HFF-Myc (cell line): ENCODE data around the gene LDLRAP1.

ENCODE experiments used
- DNase-seq: peaks from one replicate; pipeline ENCODE4 v3.0.0-alpha.2; 2011; ENCODE audit warnings: low read depth; ENCODE audit errors: extremely low read depth
- H3K4me3 ChIP-seq: replicated peaks from 2 replicates; pipeline ENCODE4 v1.5.1; 2011; ENCODE audit warnings: low read depth, mild to moderate bottlenecking, control low read depth, low read length
- TF ChIP-seq, protein P1 (sequence below): IDR thresholded peaks from 2 replicates; pipeline ENCODE4 v1.5.1; 2012; ENCODE audit warnings: mild to moderate bottlenecking, low read depth, low read length, control low read depth; ENCODE audit errors: missing control alignments

LDLRAP1 gene

DNA sequence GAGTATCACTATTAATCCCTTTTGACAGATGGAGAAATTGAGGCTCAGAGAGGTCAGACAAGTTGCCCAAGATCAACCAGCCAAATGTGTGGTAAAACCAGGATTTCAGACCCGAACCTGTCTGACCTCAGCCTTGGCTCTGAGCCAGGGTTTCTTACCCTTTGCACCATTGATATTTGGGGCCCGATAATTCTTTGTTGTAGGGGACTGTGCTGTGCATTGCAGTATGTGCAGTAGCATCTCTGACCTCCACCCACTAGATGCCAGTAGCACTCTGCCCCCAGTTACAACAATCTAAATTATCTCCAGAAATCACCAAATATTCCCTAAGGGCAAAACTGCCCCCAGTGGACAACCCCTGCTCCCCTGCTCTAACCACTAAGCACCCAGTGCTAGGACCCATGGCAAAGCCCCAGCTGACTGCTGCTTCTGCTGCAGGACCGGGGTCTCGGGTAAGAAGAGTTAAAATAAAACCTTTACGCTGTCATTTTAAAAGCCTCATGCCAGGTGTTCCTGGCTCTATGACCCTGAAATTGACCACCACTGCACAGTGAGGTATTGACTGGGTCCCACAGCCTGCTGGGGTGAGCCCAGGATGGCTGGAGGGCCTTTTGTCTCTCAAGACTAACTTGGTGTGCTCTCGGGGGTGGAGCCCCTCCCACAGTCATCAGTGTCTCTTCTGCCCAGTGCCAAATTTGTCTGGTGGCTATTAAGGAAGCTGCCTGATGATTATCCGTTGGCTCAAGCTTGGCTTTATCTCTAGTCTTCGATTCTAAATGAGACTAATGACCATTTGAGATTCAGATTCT is 67.6 kb downstream of the LDLRAP1 start:
- TF ChIP-seq, protein P1, sequence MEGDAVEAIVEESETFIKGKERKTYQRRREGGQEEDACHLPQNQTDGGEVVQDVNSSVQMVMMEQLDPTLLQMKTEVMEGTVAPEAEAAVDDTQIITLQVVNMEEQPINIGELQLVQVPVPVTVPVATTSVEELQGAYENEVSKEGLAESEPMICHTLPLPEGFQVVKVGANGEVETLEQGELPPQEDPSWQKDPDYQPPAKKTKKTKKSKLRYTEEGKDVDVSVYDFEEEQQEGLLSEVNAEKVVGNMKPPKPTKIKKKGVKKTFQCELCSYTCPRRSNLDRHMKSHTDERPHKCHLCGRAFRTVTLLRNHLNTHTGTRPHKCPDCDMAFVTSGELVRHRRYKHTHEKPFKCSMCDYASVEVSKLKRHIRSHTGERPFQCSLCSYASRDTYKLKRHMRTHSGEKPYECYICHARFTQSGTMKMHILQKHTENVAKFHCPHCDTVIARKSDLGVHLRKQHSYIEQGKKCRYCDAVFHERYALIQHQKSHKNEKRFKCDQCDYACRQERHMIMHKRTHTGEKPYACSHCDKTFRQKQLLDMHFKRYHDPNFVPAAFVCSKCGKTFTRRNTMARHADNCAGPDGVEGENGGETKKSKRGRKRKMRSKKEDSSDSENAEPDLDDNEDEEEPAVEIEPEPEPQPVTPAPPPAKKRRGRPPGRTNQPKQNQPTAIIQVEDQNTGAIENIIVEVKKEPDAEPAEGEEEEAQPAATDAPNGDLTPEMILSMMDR, result peak; percentile 24
- no peak for DNase-seq
- no peak overlapping the region for H3K4me3 ChIP-seq

DNA sequence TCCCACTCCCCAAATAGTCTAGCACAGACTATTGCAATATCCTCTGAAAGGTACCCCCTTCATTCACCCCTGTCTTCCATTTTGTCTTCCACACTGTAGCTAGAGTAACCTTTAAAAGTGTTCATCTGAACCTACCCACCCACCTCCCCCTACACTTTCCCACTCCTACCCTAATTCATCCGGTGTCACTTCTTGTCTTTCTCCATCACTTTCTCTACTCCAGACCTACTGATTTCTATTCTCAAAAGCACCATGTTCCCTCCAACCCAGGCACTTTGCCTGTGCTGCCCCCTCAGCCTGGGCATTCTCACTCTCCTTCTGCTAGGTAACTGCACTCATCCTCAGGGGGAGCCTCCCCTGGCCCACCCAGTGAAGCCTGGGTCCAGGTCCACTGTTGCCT is 68.4 kb downstream of the LDLRAP1 start:
- DNase-seq, result no peak
- H3K4me3 ChIP-seq, result no peak overlapping the region
- TF ChIP-seq, protein P1, result no peak

- TF ChIP-seq, protein P1, result no peak
- DNase-seq, result no peak
- no peak overlapping the region for H3K4me3 ChIP-seq
Measured at GRCh38 chr1:25612421-25612820, 69.0 kb downstream of the LDLRAP1 start.

- no peak for DNase-seq
- TF ChIP-seq, protein P1, result no peak
- H3K4me3 ChIP-seq, result no peak overlapping the region
Measured at GRCh38 chr1:25613091-25613490, 69.7 kb downstream of the LDLRAP1 start.

DNA sequence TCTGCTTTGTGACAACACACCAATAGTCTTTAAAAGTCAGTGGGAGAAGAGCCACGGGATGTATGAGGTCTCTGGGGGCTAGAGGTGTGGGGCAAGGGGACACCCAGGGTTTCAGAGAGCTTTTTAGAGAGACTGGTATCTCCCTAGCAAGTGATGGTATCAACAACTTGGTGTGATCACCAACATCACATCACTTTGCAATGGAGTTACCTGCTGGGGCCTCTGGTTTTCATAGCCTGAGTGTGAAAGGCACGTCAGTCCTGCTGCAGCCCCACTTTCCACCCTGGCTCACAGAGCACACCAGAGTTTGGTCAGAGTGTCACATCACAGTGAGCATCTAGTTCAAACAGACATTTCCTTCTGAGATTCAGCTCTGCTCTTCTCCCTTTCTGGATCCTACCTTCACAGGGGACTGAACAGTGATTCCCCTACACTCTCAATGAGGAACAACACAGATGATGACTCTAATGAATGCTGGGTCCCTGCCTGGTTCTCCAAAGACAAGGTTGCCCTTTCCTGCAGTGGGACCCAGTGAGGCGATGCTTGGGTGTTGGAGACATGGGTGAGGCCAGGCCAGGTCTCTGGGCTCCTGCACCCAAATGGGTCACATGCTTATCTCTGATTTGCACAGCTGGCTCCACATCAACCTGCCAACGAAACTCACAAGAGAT is 71.2 kb downstream of the LDLRAP1 start:
- TF ChIP-seq, protein P1, result no peak
- DNase-seq, result no peak
- H3K4me3 ChIP-seq, result no peak overlapping the region

DNA sequence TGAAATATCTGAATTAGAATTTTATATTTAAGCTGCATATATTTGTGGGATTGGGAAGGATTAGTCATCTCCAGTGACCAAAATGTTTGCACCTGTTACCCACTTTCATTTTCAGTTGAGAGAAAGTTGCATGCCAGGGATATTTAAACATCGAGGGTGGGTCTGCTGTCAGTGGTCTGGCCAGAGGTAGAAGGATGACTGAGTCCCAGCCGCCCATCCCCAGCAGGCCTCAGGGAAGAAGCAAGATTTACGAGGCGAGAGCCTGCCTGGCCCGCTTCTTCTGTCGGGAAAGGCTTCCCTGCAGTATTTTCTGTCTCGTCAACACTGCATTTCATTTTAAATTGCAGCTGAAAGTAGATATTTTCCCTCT is 71.8 kb downstream of the LDLRAP1 start:
- DNase-seq, result no peak
- TF ChIP-seq, protein P1, result no peak
- no peak overlapping the region for H3K4me3 ChIP-seq
